ENCODE results near the gene SPDEF.

- no peak for TF ChIP-seq CTCF (IDR thresholded peaks at IDR 0.05)
- TF ChIP-seq EP300 (IDR thresholded peaks at IDR 0.05), result no peak
- TF ChIP-seq POLR2A (IDR thresholded peaks at IDR 0.05), result no peak
Measured at GRCh38 chr6:34587851-34588250, 31.7 kb upstream of the SPDEF start.
